Stomach (tissue), 4 donors: ENCODE data around the gene GOPC.

ENCODE experiments used
- CTCF ChIP-seq, 7 experiments: fragments of 450-650 bp in 4 of 7; fragments of 200-600 bp in 3 of 7; sonication (generic) in 3 of 7; IDR thresholded peaks; one replicate each; pipeline ENCODE4 v1.5.1; 2016 to 2019; ENCODE audit warnings: antibody characterized with exemption in 7 of 7, control low read depth in 2 of 7, mild to moderate bottlenecking in 1 of 7
- EP300 ChIP-seq: sonication (generic); formaldehyde crosslinking; IDR thresholded peaks from one replicate; pipeline ENCODE4 v1.6.1; 2017; ENCODE audit warnings: antibody characterized with exemption
- POLR2AphosphoS5 ChIP-seq, 3 donors: sonication (generic); formaldehyde crosslinking; IDR thresholded peaks; one replicate each; pipeline ENCODE4 v1.6.1; 2016; ENCODE audit warnings: antibody characterized with exemption in 3 of 3

DNA sequence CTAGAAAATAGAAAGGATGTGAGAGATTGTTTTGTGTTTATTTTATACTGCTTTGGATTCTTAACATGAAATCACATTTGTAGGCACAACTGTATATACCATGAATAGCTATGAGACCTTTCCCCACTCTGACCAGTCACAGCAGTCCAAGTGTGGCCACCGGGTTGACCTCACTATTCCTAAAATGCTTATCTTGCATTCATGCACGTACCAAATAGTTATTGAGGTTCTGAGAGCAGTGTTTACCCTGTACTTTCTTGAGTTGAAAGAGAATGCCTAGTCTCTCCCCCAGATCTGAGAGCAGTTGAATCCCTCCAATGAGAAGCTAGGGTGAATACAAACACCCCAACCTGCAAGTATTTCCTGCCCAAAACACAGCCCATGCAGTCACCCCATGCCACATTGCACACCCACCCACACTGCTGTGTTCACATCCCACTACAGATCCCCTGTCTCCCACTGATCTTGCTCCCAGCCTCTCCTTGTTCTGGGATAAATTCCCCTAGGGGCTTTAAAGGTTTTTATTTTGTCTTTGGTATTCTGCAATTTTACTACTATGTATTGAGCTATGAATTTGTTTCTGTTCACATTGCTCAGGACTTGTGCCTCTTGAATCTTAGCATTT is 51.6 kb downstream of the GOPC start:
- TF ChIP-seq POLR2AphosphoS5 (IDR thresholded peaks at IDR 0.05) (no peak), CTCF (IDR thresholded peaks at IDR 0.05) (no peak), EP300 (no peak)
